GM18858 (cell line): ENCODE measurements around the gene OXTR.

Experiments used
- ATAC-seq: cut with Tn5 transposase; IDR thresholded peaks from one replicate; pipeline ENCODE4 v1.9.1; 2021; ENCODE audit not compliant: unreplicated experiment

The OXTR gene

GRCh38 chr3:8713901-8714759, 55.3 kb downstream of the OXTR start:
- peak; percentile 51 for ATAC-seq

GRCh38 chr3:8712908-8713255, 56.5 kb downstream of the OXTR start:
- ATAC-seq = no peak

- ATAC-seq = no peak
Observed at GRCh38 chr3:8712045-8712907, 57.1 kb downstream of the OXTR start.

- ATAC-seq = no peak
Observed at GRCh38 chr3:8709801-8710507, 59.5 kb downstream of the OXTR start.

- no peak for ATAC-seq
Observed at GRCh38 chr3:8709287-8709686, 60.1 kb downstream of the OXTR start.

GRCh38 chr3:8705575-8705974, 63.8 kb downstream of the OXTR start:
- ATAC-seq = no peak

GRCh38 chr3:8702560-8702959, 66.9 kb downstream of the OXTR start:
- no peak for ATAC-seq
